Measurements from ENCODE around the gene INTS2. TPM values are rescaled to one million over a fixed set of nuclear protein-coding genes. Genes with fewer than 3 reads are reported as not detected.

INTS2 gene, protein sequence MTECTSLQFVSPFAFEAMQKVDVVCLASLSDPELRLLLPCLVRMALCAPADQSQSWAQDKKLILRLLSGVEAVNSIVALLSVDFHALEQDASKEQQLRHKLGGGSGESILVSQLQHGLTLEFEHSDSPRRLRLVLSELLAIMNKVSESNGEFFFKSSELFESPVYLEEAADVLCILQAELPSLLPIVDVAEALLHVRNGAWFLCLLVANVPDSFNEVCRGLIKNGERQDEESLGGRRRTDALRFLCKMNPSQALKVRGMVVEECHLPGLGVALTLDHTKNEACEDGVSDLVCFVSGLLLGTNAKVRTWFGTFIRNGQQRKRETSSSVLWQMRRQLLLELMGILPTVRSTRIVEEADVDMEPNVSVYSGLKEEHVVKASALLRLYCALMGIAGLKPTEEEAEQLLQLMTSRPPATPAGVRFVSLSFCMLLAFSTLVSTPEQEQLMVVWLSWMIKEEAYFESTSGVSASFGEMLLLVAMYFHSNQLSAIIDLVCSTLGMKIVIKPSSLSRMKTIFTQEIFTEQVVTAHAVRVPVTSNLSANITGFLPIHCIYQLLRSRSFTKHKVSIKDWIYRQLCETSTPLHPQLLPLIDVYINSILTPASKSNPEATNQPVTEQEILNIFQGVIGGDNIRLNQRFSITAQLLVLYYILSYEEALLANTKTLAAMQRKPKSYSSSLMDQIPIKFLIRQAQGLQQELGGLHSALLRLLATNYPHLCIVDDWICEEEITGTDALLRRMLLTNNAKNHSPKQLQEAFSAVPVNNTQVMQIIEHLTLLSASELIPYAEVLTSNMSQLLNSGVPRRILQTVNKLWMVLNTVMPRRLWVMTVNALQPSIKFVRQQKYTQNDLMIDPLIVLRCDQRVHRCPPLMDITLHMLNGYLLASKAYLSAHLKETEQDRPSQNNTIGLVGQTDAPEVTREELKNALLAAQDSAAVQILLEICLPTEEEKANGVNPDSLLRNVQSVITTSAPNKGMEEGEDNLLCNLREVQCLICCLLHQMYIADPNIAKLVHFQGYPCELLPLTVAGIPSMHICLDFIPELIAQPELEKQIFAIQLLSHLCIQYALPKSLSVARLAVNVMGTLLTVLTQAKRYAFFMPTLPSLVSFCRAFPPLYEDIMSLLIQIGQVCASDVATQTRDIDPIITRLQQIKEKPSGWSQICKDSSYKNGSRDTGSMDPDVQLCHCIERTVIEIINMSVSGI
- 10 to 100 TPM; 22.3 to 28.2 TPM for total RNA-seq
- 17.6 TPM for polyA plus RNA-seq (2013, experiment 1 of 2)
- 16.2 TPM for polyA plus RNA-seq (2013, experiment 2 of 2)
- long read RNA-seq, experiment 1, partial matches to known transcripts, result 0 of 4 reads
- long read RNA-seq, experiment 1, other reads (novel, unspliced or antisense), result 4 of 4 reads
- long read RNA-seq, experiment 2, full-length matches to known transcripts, result 30 of 45 reads
- long read RNA-seq, experiment 2, partial matches to known transcripts, result 6 of 45 reads
- long read RNA-seq, experiment 2, other reads (novel, unspliced or antisense), result 9 of 45 reads
- long read RNA-seq, experiment 3, full-length matches to known transcripts, result 28 of 37 reads
- long read RNA-seq, experiment 3, partial matches to known transcripts, result 5 of 37 reads
- long read RNA-seq, experiment 3, other reads (novel, unspliced or antisense), result 4 of 37 reads
- long read RNA-seq, experiment 4, result 0 reads

GRCh38 chr17:61927208-61928100 is at the start of gene INTS2:
INTS2 (minus strand) TSS chr17:61927982; CDS start chr17:61926644, 1,338 bp downstream.
- peak within 1 kb of the TSS; percentile 74 for H3K27ac Mint-ChIP-seq
- 1% methylated on average over 24 to 58 of the region's 58 CpGs for WGBS, 2 experiments (ENCODE audit: insufficient coverage in 1 of 2, insufficient read length in 1 of 2)
- peak within 1 kb of the TSS; percentile 45 for H3K27ac ChIP-seq (ENCODE audit: low read depth, low read length)

DNA sequence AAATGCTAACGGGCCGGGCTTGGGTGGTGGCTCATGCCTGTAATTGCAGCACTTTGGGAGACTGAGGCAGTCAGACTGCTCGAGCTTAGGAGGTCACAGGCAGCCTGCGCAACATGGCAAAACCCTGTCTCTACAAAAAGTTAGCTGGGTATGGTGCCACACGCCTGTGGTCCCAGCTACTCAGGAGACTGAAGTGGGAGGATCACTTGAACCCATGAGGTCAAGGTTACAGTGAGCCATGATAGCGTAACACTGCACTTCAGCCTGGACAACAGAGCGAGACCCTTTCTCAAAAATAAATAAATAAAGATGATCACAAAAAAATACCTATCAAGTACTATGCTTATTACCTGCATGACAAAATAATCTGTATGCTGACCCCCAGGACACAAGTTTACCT is 46.3 kb upstream of the INTS2 start:
- no peak overlapping the region for H3K9ac ChIP-seq (ENCODE audit: extremely low read depth, low read length, poor library complexity, severe bottlenecking)
- 88 to 95% methylated on average over 5 to 7 of the region's 7 CpGs for WGBS, 2 experiments (ENCODE audit: insufficient coverage in 1 of 2, insufficient read length in 1 of 2)
- Mint-ChIP-seq H3K27me3 (ENCODE audit: insufficient read depth) (no peaks in the 10 kb centered on the region), H3K4me3 (no peak overlapping the region), H3K36me3 (ENCODE audit: low read depth) (peaks cover 68% of the 10 kb centered on the region), H3K9me3 (no peaks in the 10 kb centered on the region), H3K4me1 (no peaks in the 10 kb centered on the region), H3K27ac (no peak overlapping the region)
- no peak overlapping the region for H3K27ac ChIP-seq (ENCODE audit: low read depth, low read length)
- no peaks in the 10 kb centered on the region for H3K9me3 ChIP-seq (ENCODE audit: control insufficient read depth, low read length)
- H3K27me3 ChIP-seq (ENCODE audit: control insufficient read depth, insufficient read depth, low read length, poor library complexity, severe bottlenecking), result no peaks in the 10 kb centered on the region
- H3K4me1 ChIP-seq (ENCODE audit: control insufficient read depth, insufficient read depth, low read length), result no peaks in the 10 kb centered on the region
- peaks cover 77% of the 10 kb centered on the region for H3K36me3 ChIP-seq (ENCODE audit: control insufficient read depth, insufficient read depth, low read length)
- H3K4me3 ChIP-seq (ENCODE audit: low read length), result no peak overlapping the region
- DNase-seq, result no peak
- no peak for TF ChIP-seq CTCF (conservative IDR thresholded peaks at IDR 0.05)

More at GRCh38 chr17:61927208-61928100, at the start of gene INTS2:
- peaks cover 10% of the 10 kb centered on the region for H3K4me1 Mint-ChIP-seq
- peaks cover 10% of the 10 kb centered on the region for H3K27me3 Mint-ChIP-seq (ENCODE audit: insufficient read depth)
- Histone ChIP-seq H3K36me3 (ENCODE audit: control insufficient read depth, insufficient read depth, low read length) (peaks cover 17% of the 10 kb centered on the region), H3K9ac (ENCODE audit: extremely low read depth, low read length, poor library complexity, severe bottlenecking) (peak within 1 kb of the TSS; percentile 83), H3K4me1 (ENCODE audit: control insufficient read depth, insufficient read depth, low read length) (peaks cover 3% of the 10 kb centered on the region), H3K4me3 (ENCODE audit: low read length) (peak within 1 kb of the TSS; percentile 99), H3K27me3 (ENCODE audit: control insufficient read depth, insufficient read depth, low read length, poor library complexity, severe bottlenecking) (peaks cover 4% of the 10 kb centered on the region), H3K9me3 (ENCODE audit: control insufficient read depth, low read length) (no peaks in the 10 kb centered on the region)
- peak within 1 kb of the TSS; percentile 91 for H3K4me3 Mint-ChIP-seq
- peak; percentile 99 for DNase-seq
- no peak for TF ChIP-seq CTCF (conservative IDR thresholded peaks at IDR 0.05)
- H3K9me3 Mint-ChIP-seq, result no peaks in the 10 kb centered on the region
- peaks cover 25% of the 10 kb centered on the region for H3K36me3 Mint-ChIP-seq (ENCODE audit: low read depth)
